Small intestine (tissue), 7 donors: Measurements from ENCODE around the gene CLBA1. TPM values are rescaled to one million over a fixed set of nuclear protein-coding genes. Genes with fewer than 3 reads are reported as not detected.

Experiments used
- DNase-seq, 2 donors: peaks; one replicate each; pipeline versions ENCODE4 v3.0.0 to v3.0.0-alpha.2; 2013
- FAIRE-seq: peaks from 2 replicates; lab custom pipeline; 2012; peaks lifted over from hg19 to GRCh38; lab: Jason Lieb, UNC
- H3K27ac ChIP-seq, 3 donors: one replicate each; pipeline ENCODE4 v1.5.1; 2013; ENCODE audit warnings: low read length in 2 of 3, mild to moderate bottlenecking in 2 of 3, control low read depth in 1 of 3, inconsistent platforms in 1 of 3, low read depth in 1 of 3, moderate library complexity in 1 of 3
- H3K27me3 ChIP-seq, 3 donors: one replicate each; pipeline ENCODE4 v1.6.1; 2013; ENCODE audit warnings: low read length in 3 of 3, inconsistent platforms in 1 of 3; ENCODE audit not compliant: control insufficient read depth in 3 of 3, insufficient read depth in 3 of 3
- H3K36me3 ChIP-seq, 3 donors: one replicate each; pipeline ENCODE4 v1.6.1; 2013; ENCODE audit warnings: low read length in 3 of 3, inconsistent platforms in 1 of 3, low read depth in 1 of 3, mild to moderate bottlenecking in 1 of 3, moderate library complexity in 1 of 3; ENCODE audit not compliant: control insufficient read depth in 3 of 3, insufficient read depth in 2 of 3
- H3K4me1 ChIP-seq, 3 donors: one replicate each; pipeline ENCODE4 v1.6.1; 2013; ENCODE audit warnings: low read length in 2 of 3, inconsistent platforms in 1 of 3, low read depth in 1 of 3, mild to moderate bottlenecking in 1 of 3, moderate library complexity in 1 of 3; ENCODE audit not compliant: control insufficient read depth in 3 of 3, insufficient read depth in 2 of 3
- H3K4me3 ChIP-seq, 3 donors: one replicate each; pipeline ENCODE4 v1.5.1; 2013; ENCODE audit warnings: low read length in 3 of 3, control low read depth in 1 of 3, inconsistent platforms in 1 of 3, low read depth in 1 of 3, mild to moderate bottlenecking in 1 of 3, moderate library complexity in 1 of 3
- H3K9me3 ChIP-seq, 2 donors: one replicate each; pipeline ENCODE4 v1.6.1; 2013; ENCODE audit warnings: low read depth in 1 of 2, low read length in 1 of 2; ENCODE audit not compliant: control insufficient read depth in 2 of 2, insufficient read depth in 1 of 2
- WGBS, 3 donors: extraction: QIAGEN DNeasy Blood & Tissue Kit; methylation state at CpG; one replicate each; pipeline ENCODE4 v1.1.7; 2013; 5-methylcytosine and 5-hydroxymethylcytosine counted together
- polyA plus RNA-seq, 4 donors: library from polyadenylated mRNA; stranded (reverse) in 3 of 4; unstranded in 1 of 4; fragments of 200-250 nt in 3 of 4; fragments of 120-200 nt in 1 of 4; gene quantifications; one replicate each; pipeline versions ENCODE4 v1.2.1 to v1.2.3, GENCODE V29; 2013
- donor health status: healthy with polysubstance abuse.
- donor health status: control.
- donor health status: control.
- donor health status: Bipolar disorder and iron deficiency.
- donor health status: healthy.

The CLBA1 gene
- polyA plus RNA-seq, 4 donors: 0.89 to 6.8 (median 3.2) TPM

- H3K9me3 ChIP-seq: no peaks in the 10 kb centered on the region
- no peaks in the 10 kb centered on the region for H3K36me3 ChIP-seq
- H3K4me3 ChIP-seq: no peak overlapping the region
- 33 to 65% (median 47%) methylated on average over 19 of the region's 19 CpGs for WGBS, 3 donors
- peaks cover 0 to 20% (median 4%) of the 10 kb centered on the region in 3 donors for H3K27me3 ChIP-seq
- DNase-seq: no peak
- no peak for FAIRE-seq
- no peak overlapping the region for H3K27ac ChIP-seq
- peaks cover 0 to 25% (median 1%) of the 10 kb centered on the region in 3 donors for H3K4me1 ChIP-seq
Observed at GRCh38 chr14:104979758-104980610, 5.6 kb upstream of the CLBA1 start.

- Histone ChIP-seq H3K27ac (no peak overlapping the region), H3K9me3 (no peaks in the 10 kb centered on the region), H3K36me3 (no peaks in the 10 kb centered on the region), H3K4me3 (no peak overlapping the region), H3K27me3 (peaks cover 0 to 20% (median 4%) of the 10 kb centered on the region in 3 donors), H3K4me1 (peaks cover 0 to 20% (median 1%) of the 10 kb centered on the region in 3 donors)
- no peak for FAIRE-seq
- 81 to 86% (median 83%) methylated on average over 19 to 22 of the region's 22 CpGs for WGBS, 3 donors
- no peak for DNase-seq
Observed at GRCh38 chr14:104980611-104981531, 4.7 kb upstream of the CLBA1 start.

- FAIRE-seq (no peak), DNase-seq (no peak)
- no peak overlapping the region for H3K27ac ChIP-seq
- no peak overlapping the region for H3K4me3 ChIP-seq
- H3K4me1 ChIP-seq: peaks cover 0 to 16% (median 1%) of the 10 kb centered on the region in 3 donors
- no peaks in the 10 kb centered on the region for H3K9me3 ChIP-seq
- no peaks in the 10 kb centered on the region for H3K36me3 ChIP-seq
- peaks cover 0 to 12% (median 4%) of the 10 kb centered on the region in 3 donors for H3K27me3 ChIP-seq
- WGBS, 3 donors: 60 to 77% (median 64%) methylated on average over 17 of the region's 17 CpGs
Observed at GRCh38 chr14:104981699-104982541, 3.7 kb upstream of the CLBA1 start.

- H3K4me3 ChIP-seq: no peak overlapping the region
- H3K27me3 ChIP-seq: peaks cover 0 to 4% (median 0%) of the 10 kb centered on the region in 3 donors
- H3K4me1 ChIP-seq: peaks cover 0 to 8% (median 0%) of the 10 kb centered on the region in 3 donors
- no peak for FAIRE-seq
- H3K36me3 ChIP-seq: no peaks in the 10 kb centered on the region
- WGBS, 3 donors: 62 to 81% (median 72%) methylated on average over 10 of the region's 10 CpGs
- no peak for DNase-seq
- no peak overlapping the region for H3K27ac ChIP-seq
- no peaks in the 10 kb centered on the region for H3K9me3 ChIP-seq
Observed at GRCh38 chr14:104982548-104983230, 2.9 kb upstream of the CLBA1 start.

- peaks cover 0 to 3% (median 0%) of the 10 kb centered on the region in 3 donors for H3K27me3 ChIP-seq
- DNase-seq: no peak
- WGBS, 3 donors: 62 to 75% (median 62%) methylated on average over 12 of the region's 12 CpGs
- H3K4me1 ChIP-seq: peaks cover 0 to 7% (median 0%) of the 10 kb centered on the region in 3 donors
- no peaks in the 10 kb centered on the region for H3K36me3 ChIP-seq
- H3K4me3 ChIP-seq: no peak overlapping the region
- FAIRE-seq: no peak
- H3K9me3 ChIP-seq: no peaks in the 10 kb centered on the region
- no peak overlapping the region for H3K27ac ChIP-seq
Observed at GRCh38 chr14:104983231-104983721, 2.3 kb upstream of the CLBA1 start.

- peaks cover 0 to 7% (median 0%) of the 10 kb centered on the region in 3 donors for H3K4me1 ChIP-seq
- whole genome bisulfite sequencing, 3 donors: 87 to 89% (median 88%) methylated on average over 15 of the region's 15 CpGs
- peaks cover 0 to 2% (median 0%) of the 10 kb centered on the region in 3 donors for H3K36me3 ChIP-seq
- DNase-seq (no peak), FAIRE-seq (no peak)
- H3K4me3 ChIP-seq: no peak overlapping the region
- H3K9me3 ChIP-seq: no peaks in the 10 kb centered on the region
- peaks cover 0 to 3% (median 0%) of the 10 kb centered on the region in 3 donors for H3K27me3 ChIP-seq
- no peak overlapping the region for H3K27ac ChIP-seq
Observed at GRCh38 chr14:104984056-104984894, 1.3 kb upstream of the CLBA1 start.
